Muscle of leg (tissue), 11 donors: ENCODE results near the gene SRP72. TPM values are rescaled to one million over a fixed set of nuclear protein-coding genes. Genes with fewer than 3 reads are reported as not detected.
"Not testable (repeated sequence)": the region's sequence is repeated elsewhere in the genome, so short reads cannot be mapped to it uniquely, and the experiment has no call there.

Experiments
- DNase-seq: peaks from one replicate; pipeline ENCODE4 v3.0.0; 2013
- H3K27ac ChIP-seq: one replicate; pipeline ENCODE4 v1.5.1; 2013; ENCODE audit warnings: mild to moderate bottlenecking, low read length, control low read depth
- H3K27me3 ChIP-seq: one replicate; pipeline ENCODE4 v1.6.1; 2013; ENCODE audit warnings: low read length; ENCODE audit not compliant: control insufficient read depth, insufficient read depth
- H3K36me3 ChIP-seq: one replicate; pipeline ENCODE4 v1.6.1; 2013; ENCODE audit warnings: low read length; ENCODE audit not compliant: control insufficient read depth, insufficient read depth
- H3K4me1 ChIP-seq: one replicate; pipeline ENCODE4 v1.6.1; 2013; ENCODE audit warnings: low read length; ENCODE audit not compliant: control insufficient read depth, insufficient read depth
- H3K4me3 ChIP-seq: one replicate; pipeline ENCODE4 v1.5.1; 2013; ENCODE audit warnings: low read length, control low read depth
- H3K9me3 ChIP-seq: replicated peaks from 2 replicates; pipeline ENCODE4 v1.6.1; 2013; ENCODE audit warnings: low read depth, low read length; ENCODE audit not compliant: control insufficient read depth
- WGBS: methylation state at CpG from one replicate; pipeline ENCODE4 v1.1.5; 2013; ENCODE audit warnings: missing lambda C conversion rate; ENCODE audit not compliant: insufficient coverage; 5-methylcytosine and 5-hydroxymethylcytosine counted together
- polyA plus RNA-seq, 8 donors: library from polyadenylated mRNA; unstranded; fragments of 120-200 nt; gene quantifications; one replicate each; pipeline versions ENCODE4 v1.2.1 to v1.2.3, GENCODE V29; 2013; ENCODE audit warnings: inconsistent platforms in 1 of 8, low replicate concordance in 1 of 8; ENCODE audit not compliant: insufficient read length in 8 of 8, insufficient read depth in 1 of 8
- total RNA-seq: library from RNA; stranded (reverse); fragments of 120-200 nt; gene quantifications from one replicate; pipeline ENCODE4 v1.2.4, GENCODE V29; 2013

SRP72 gene
- total and polyA plus RNA-seq, 9 donors, result 49.3 to 88.6 (median 76.2) TPM

GRCh38 chr4:56462157-56462556 is 5.3 kb upstream of the SRP72 start:
- peaks cover 21% of the 10 kb centered on the region for H3K36me3 ChIP-seq
- H3K9me3 ChIP-seq, result no peaks in the 10 kb centered on the region

GRCh38 chr4:56463711-56464110 is 3.7 kb upstream of the SRP72 start:
- H3K27me3 ChIP-seq, result no peaks in the 10 kb centered on the region
- peaks cover 16% of the 10 kb centered on the region for H3K36me3 ChIP-seq

More at GRCh38 chr4:56462157-56462556, 5.3 kb upstream of the SRP72 start:
- Histone ChIP-seq H3K4me1 (peaks cover 11% of the 10 kb centered on the region), H3K27me3 (no peaks in the 10 kb centered on the region), H3K4me3 (no peak overlapping the region), H3K27ac (no peak overlapping the region)
- no peak for DNase-seq

GRCh38 chr4:56464581-56464980 is 2.8 kb upstream of the SRP72 start:
- H3K27me3 ChIP-seq, result no peaks in the 10 kb centered on the region
- H3K9me3 ChIP-seq, result no peaks in the 10 kb centered on the region
- no peak for DNase-seq
- peaks cover 16% of the 10 kb centered on the region for H3K36me3 ChIP-seq
- no peak overlapping the region for H3K27ac ChIP-seq
- H3K4me1 ChIP-seq, result peaks cover 11% of the 10 kb centered on the region
- no peak overlapping the region for H3K4me3 ChIP-seq
- no CpG with 5 or more reads among the region's 3 CpGs for WGBS

More at GRCh38 chr4:56463711-56464110, 3.7 kb upstream of the SRP72 start:
- Histone ChIP-seq H3K4me1 (peaks cover 11% of the 10 kb centered on the region), H3K27ac (no peak overlapping the region), H3K9me3 (no peaks in the 10 kb centered on the region), H3K4me3 (no peak overlapping the region)
- DNase-seq, result no peak
- WGBS, result 92% methylated on average over 4 of the region's 5 CpGs

GRCh38 chr4:56465599-56466295 is 1.7 kb upstream of the SRP72 start:
- no peak overlapping the region for H3K27ac ChIP-seq
- WGBS, result 56% methylated on average over 5 of the region's 10 CpGs

GRCh38 chr4:56466296-56466761 is 1.1 kb upstream of the SRP72 start:
- H3K36me3 ChIP-seq, H3K9me3 ChIP-seq, H3K27ac ChIP-seq, H3K27me3 ChIP-seq: not testable (repeated sequence)
- WGBS, result no CpG with 5 or more reads among the region's 8 CpGs
- peak; percentile 20 for DNase-seq
- Histone ChIP-seq H3K4me3 (peak overlapping the region; percentile 87), H3K4me1 (peaks cover 11% of the 10 kb centered on the region)

More at GRCh38 chr4:56465599-56466295, 1.7 kb upstream of the SRP72 start:
- no peak overlapping the region for H3K4me3 ChIP-seq
- H3K27me3 ChIP-seq, result no peaks in the 10 kb centered on the region
- peaks cover 8% of the 10 kb centered on the region for H3K36me3 ChIP-seq
- peaks cover 11% of the 10 kb centered on the region for H3K4me1 ChIP-seq
- H3K9me3 ChIP-seq, result no peaks in the 10 kb centered on the region
- DNase-seq, result no peak

- peak overlapping the region; percentile 94 for H3K27ac ChIP-seq
- H3K36me3 ChIP-seq, result peaks cover 11% of the 10 kb centered on the region
- H3K9me3 ChIP-seq, result no peaks in the 10 kb centered on the region
- DNase-seq, result peak; percentile 28
- peak overlapping the region; percentile 87 for H3K4me3 ChIP-seq
- WGBS, result 0% methylated on average over 3 of the region's 8 CpGs
- H3K27me3 ChIP-seq, result no peaks in the 10 kb centered on the region
- H3K4me1 ChIP-seq, result peaks cover 11% of the 10 kb centered on the region
These were observed 520 bp upstream of the SRP72 start for GRCh38 chr4:56466910-56467283.

GRCh38 chr4:56468097-56468422 is 643 bp downstream of the SRP72 start:
- Histone ChIP-seq H3K27me3 (no peaks in the 10 kb centered on the region), H3K4me3 (peak overlapping the region; percentile 87), H3K4me1 (peaks cover 11% of the 10 kb centered on the region), H3K27ac (peak overlapping the region; percentile 94), H3K9me3 (no peaks in the 10 kb centered on the region), H3K36me3 (peaks cover 13% of the 10 kb centered on the region)
- 0% methylated on average over 5 of the region's 10 CpGs for WGBS
- DNase-seq, result no peak

GRCh38 chr4:56469489-56470210 is 2.2 kb downstream of the SRP72 start:
- peaks cover 18% of the 10 kb centered on the region for H3K36me3 ChIP-seq
- no peak for DNase-seq
- H3K4me3 ChIP-seq, result no peak overlapping the region
- H3K27me3 ChIP-seq, result no peaks in the 10 kb centered on the region
- peaks cover 11% of the 10 kb centered on the region for H3K4me1 ChIP-seq
- no CpG with 5 or more reads among the region's 6 CpGs for WGBS
- H3K9me3 ChIP-seq, result no peaks in the 10 kb centered on the region
- H3K27ac ChIP-seq, result no peak overlapping the region

- no peak for DNase-seq
- peaks cover 40% of the 10 kb centered on the region for H3K36me3 ChIP-seq
- no peaks in the 10 kb centered on the region for H3K9me3 ChIP-seq
- H3K4me1 ChIP-seq, result no peaks in the 10 kb centered on the region
- H3K27me3 ChIP-seq, result no peaks in the 10 kb centered on the region
- H3K27ac ChIP-seq, result no peak overlapping the region
- no CpG with 5 or more reads among the region's 2 CpGs for WGBS
- no peak overlapping the region for H3K4me3 ChIP-seq
These were observed 8.5 kb downstream of the SRP72 start for GRCh38 chr4:56475917-56476316.

- H3K9me3 ChIP-seq, result no peaks in the 10 kb centered on the region
- peaks cover 36% of the 10 kb centered on the region for H3K36me3 ChIP-seq
- H3K27ac ChIP-seq, result no peak overlapping the region
- no CpG with 5 or more reads among the region's 5 CpGs for WGBS
- no peaks in the 10 kb centered on the region for H3K4me1 ChIP-seq
- no peak for DNase-seq
- H3K4me3 ChIP-seq, result no peak overlapping the region
- H3K27me3 ChIP-seq, result no peaks in the 10 kb centered on the region
These were observed 9.8 kb downstream of the SRP72 start for GRCh38 chr4:56477192-56477702.
